GM12891 (cell line): ENCODE results near the gene SLC66A1. TPM values are rescaled to one million over a fixed set of nuclear protein-coding genes. Genes with fewer than 3 reads are reported as not detected.
"Not testable (repeated sequence)": the region's sequence is repeated elsewhere in the genome, so short reads cannot be mapped to it uniquely, and the experiment has no call there.

Experiments used
- DNase-seq: peaks from one replicate; pipeline ENCODE4 v3.0.0; 2011; ENCODE audit warnings: low spot score; ENCODE audit not compliant: insufficient read length
- FAIRE-seq: peaks from 2 replicates; lab custom pipeline; 2011; peaks lifted over from hg19 to GRCh38; lab: Jason Lieb, UNC
- PAX5 ChIP-seq: IDR thresholded peaks from 2 replicates; pipeline ENCODE4 v1.6.1; 2011; ENCODE audit warnings: low read length, moderate library complexity, mild to moderate bottlenecking; ENCODE audit not compliant: insufficient read depth, severe bottlenecking
- POLR2A ChIP-seq: IDR thresholded peaks from 2 replicates; pipeline ENCODE4 v1.6.1; 2011; ENCODE audit warnings: low read depth, low read length, control low read depth
- POLR2AphosphoS5 ChIP-seq: IDR thresholded peaks from 2 replicates; pipeline ENCODE4 v1.6.1; 2011; ENCODE audit warnings: low read depth, low read length, control low read depth
- POU2F2 ChIP-seq: IDR thresholded peaks from 2 replicates; pipeline ENCODE4 v1.6.1; 2011; ENCODE audit warnings: low read depth, mild to moderate bottlenecking, control low read depth, low read length, moderate library complexity
- SPI1 ChIP-seq: IDR thresholded peaks from 2 replicates; pipeline ENCODE4 v1.6.1; 2011; ENCODE audit warnings: low read depth, low read length, control low read depth
- TAF1 ChIP-seq: IDR thresholded peaks from 2 replicates; pipeline ENCODE4 v1.6.1; 2011; ENCODE audit warnings: low read depth, low read length, control low read depth
- polyA plus RNA-seq: library from polyadenylated mRNA; unstranded; fragments of >200 nt; gene quantifications from one replicate; pipeline ENCODE4 v1.2.1, GENCODE V29; 2012; ENCODE audit warnings: low read depth, missing spikeins, inconsistent platforms; ENCODE audit not compliant: missing spikeins

Gene SLC66A1, protein sequence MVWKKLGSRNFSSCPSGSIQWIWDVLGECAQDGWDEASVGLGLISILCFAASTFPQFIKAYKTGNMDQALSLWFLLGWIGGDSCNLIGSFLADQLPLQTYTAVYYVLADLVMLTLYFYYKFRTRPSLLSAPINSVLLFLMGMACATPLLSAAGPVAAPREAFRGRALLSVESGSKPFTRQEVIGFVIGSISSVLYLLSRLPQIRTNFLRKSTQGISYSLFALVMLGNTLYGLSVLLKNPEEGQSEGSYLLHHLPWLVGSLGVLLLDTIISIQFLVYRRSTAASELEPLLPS
- polyA plus RNA-seq, result 6.2 TPM

DNA sequence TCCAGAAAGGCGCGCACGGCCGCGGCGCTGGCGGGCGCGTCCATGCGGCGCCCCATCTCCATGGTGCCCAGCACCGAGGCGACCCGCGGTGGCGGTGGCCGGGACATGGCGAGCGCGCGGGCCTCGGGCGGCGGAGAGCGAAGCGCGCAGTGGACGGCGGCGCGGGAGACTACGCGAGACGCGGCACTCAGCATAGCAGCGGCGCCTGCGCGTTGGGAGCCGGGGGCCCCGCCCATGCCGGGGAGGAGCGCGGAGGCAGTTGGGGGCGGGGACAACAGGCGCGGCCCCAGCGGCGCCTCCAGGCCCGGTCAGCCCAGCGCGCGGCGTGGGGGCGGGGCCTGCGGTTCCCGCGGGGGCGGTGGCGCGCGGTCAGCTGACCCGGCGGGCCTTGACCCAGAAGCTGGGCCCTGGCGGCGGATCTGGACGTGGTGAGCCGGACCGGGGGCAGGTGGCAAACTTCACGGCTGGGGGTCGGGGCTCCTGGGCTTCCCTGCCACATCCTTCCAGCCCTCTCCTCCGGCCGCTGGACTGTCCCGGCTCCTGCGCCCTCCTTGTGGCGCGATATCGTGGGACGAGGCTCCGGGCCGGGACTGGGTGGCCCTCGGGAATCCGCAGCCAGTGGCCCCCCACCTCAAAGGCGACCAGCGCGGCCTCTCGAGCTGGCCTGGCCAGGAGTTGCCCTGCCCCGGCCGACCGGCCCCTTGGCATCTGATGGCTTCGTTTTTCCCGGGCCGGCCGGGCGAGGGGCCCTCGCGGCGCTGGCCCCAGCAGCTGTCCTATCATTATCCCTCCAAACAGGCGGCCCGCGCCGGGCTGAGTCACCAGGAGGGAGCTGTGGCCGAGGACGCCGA, at the start of gene SLC66A1, which contains the start of gene AKR7A2:
SLC66A1 (plus strand) TSS at position 396 of the 851 bp plus-strand sequence. CDS start 5,352 bp downstream, outside the sequence.
AKR7A2 (minus strand) TSS at position 214 of the 851 bp plus-strand sequence; CDS start at position 194, 20 bp downstream.
- DNase-seq (peak; percentile 98), FAIRE-seq (peak; percentile 99)
- TF ChIP-seq PAX5 (no peak), POLR2A (0 out of 2 replicates have a peak, but pooled peaks have one; percentile 49), POLR2AphosphoS5 (peak; percentile 60), POU2F2 (no peak), TAF1 (no peak), SPI1 (no peak)

DNA sequence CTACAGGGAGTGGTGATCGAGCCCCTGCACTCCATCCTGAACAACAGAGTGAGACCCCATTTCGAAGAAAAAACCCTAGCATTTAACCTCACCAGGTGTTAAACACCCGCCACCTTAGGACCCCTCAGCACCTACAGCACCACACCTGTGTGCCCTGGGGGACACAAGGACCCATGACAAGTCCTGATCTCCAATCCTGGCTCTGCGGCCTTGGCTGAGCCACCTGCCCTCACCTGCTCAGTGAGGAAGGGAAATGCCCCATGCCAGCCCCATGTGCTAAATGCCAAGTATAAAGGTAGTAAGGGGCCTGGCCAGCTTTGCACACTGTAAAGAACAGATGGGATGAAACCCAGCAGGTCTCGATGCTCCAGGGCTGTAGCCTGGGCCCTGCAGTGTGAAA, 49.4 kb upstream of the SLC66A1 start:
- FAIRE-seq, result no peak
- no peak for TF ChIP-seq POU2F2
- no peak for TF ChIP-seq POLR2AphosphoS5
- no peak for TF ChIP-seq SPI1
- TF ChIP-seq TAF1, result no peak
- no peak for TF ChIP-seq PAX5
- TF ChIP-seq POLR2A, result peak; percentile 19; the same call in 1 of the 2 replicates
- no peak for DNase-seq

DNA sequence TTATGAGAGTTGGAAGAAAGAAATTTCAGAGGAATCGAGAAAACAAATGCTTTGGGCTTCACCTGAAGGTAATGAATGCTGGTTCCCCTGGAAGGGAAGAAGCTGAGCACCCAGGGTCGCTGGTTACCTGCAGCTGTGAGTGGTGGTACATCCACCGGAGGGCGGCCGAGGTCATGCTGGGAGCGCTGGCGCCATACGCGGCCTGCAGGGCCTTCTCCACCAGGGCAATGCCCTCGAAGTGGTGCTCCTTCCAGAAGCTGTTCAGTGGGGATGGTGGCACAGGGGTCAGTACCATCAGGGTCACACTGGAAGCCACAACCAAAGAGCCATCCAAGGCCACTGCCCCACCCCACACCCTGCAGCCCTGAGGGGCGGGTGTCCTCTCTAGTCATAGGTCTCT, 43.7 kb upstream of the SLC66A1 start:
- TF ChIP-seq POU2F2 (no peak), PAX5 (no peak)
- no peak for DNase-seq
- no peak for FAIRE-seq

DNA sequence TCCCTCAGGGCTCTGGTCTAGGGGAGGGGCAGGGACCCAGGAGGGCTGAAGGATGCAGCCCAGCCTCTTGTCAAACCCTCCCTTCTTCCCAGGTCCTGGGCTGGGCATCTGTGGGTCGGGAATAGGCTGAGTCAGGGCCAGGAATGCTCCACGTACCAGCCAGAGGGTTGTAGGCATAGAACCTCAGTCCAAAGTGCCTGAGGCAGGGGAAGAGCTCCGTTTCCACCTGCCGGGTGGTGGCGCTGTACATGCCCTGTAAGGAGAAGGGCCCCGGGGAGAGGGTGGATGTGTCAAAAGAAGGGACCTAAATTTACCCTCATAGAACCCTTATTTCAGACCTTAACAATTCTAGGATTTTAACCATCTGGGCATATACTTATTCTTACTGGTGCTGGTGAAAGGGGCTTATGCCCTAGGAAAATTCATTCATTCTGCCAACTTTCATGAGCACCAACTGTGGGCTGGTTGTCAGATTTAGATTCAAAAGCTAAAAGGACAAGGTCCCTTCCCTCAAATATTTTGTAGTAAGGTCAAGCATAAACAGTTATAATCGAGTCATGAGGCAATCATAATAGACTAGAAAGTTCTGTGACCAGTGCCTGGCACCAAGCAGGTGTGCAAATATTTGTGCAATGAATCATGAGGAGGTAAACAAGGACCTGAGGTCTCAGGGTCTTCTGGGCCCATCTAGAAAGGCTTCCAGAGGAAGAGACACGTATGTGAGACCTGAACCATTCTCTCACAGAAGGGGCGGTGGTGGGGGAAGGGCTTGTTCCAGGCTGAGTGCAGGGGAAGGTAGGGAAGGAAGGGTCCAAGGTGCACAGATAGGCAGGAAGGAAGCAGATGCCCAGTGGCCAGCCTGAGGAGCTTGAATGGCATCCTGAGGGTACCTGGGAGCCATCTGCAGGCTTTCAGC, 42.4 kb upstream of the SLC66A1 start:
- not testable (repeated sequence) for DNase-seq, FAIRE-seq

DNA sequence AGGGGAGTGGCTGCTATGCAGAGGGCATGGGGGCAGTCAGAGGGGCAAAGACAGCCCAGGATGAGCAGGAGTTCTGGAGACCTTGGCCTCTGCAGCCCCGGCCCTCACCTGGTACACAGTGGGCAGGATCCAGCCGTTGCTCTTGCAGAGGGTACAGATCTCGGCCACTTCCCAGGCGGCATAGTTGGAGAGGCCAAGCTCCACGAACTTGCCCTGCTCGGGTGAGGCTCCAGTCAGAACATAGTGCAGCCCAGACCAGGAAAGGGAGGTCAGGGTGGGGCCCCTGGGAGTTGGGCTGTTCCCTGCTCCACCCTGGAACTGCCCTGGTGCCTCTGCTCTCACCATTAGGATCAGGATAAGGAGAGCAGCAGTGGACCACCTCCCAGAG, 41.8 kb upstream of the SLC66A1 start:
- not testable (repeated sequence) for DNase-seq, FAIRE-seq

DNA sequence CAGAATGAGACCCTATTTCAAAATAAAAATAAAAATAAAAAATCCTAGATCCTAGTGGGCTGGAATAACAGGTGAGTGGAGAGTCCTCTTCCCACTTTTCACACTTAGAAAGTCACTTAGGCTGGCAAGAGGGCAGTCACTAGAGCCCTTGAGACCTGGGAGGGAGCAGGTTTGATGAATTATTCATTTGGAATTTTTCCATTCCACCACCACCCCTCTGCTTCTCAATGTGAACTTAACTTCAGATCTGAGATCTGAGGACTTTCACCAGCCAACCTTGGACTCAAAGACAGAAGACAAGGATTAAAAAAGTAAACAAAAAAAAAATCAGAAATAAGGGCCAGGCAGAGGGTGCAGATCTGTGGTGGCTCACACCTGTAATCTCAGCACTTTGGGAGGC, 40.1 kb upstream of the SLC66A1 start:
- TF ChIP-seq PAX5 (no peak), TAF1 (no peak), POLR2A (no peak), POLR2AphosphoS5 (no peak), SPI1 (no peak), POU2F2 (no peak)
- FAIRE-seq, result no peak
- no peak for DNase-seq

DNA sequence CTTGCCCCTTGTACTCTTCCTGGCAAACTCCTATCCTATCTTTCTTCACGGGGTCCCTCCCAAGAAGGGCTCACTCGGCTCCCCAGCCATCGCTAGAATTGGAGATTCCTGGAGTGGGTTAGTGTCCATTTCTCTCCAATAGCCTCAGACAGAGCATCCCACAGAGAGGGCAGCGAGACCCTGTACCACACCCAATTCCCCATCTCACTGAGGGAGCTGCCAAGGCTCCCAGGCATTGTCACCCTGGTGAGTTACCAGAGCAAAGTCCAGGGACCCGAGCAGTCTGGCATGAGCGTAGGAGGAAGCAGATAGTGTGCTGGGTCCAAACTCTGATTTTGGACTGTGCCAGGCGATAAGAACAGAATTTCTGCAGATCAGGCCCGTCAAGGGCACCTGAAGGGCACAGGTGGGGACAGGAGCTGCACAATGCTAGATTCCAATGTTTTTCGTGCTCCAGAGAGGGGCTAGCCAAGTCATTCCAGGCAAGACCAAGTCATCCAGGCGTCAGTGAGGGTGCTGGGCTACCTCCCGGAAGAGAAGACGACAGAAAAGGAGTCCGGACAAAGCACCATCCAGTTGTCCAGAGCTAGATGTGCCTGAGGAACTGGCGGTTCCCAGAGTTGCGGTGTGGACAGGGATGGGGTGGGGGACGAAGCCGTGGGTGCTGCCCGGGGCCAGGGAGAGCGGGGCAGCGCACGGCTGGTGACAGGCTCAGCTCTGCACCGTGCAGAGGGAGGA, 38.9 kb upstream of the SLC66A1 start:
- FAIRE-seq, result no peak
- TF ChIP-seq SPI1 (no peak), POLR2A (no peak), PAX5 (no peak), TAF1 (no peak)
- DNase-seq, result no peak

DNA sequence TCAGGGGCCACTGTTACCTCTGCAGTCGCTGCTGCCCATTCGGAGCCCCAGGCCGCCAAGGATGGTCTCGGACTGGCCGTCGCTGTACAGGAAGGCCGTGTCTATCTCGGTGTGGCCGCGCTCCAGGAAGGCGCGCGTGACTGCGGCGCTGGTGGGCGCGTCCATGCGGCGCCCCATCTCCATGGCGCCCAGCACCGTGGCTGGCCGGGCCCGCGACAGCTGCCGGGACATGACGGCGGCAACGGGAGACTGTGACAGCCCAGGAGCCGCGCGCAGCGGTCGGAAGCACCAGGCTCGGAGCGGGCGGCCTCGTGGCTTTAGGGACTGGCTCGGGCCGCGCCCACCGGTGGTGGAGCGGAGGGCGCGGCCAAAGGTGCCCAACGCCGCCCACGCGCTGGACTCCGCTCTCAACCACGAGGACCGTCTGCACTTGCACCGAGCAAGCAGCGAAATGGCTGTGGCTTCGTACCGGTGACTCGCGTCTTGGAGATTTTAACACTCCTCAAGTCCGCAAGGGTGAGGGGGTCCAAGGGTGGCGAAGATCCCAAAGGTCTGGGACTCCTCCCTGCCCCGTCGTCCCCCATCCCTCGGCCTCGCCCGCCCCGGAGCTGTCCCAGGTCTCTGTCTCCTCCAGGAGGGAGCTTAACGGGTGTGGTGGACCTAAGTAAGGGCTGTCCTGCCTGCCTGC, 38.1 kb upstream of the SLC66A1 start:
- FAIRE-seq, result peak; percentile 20

DNA sequence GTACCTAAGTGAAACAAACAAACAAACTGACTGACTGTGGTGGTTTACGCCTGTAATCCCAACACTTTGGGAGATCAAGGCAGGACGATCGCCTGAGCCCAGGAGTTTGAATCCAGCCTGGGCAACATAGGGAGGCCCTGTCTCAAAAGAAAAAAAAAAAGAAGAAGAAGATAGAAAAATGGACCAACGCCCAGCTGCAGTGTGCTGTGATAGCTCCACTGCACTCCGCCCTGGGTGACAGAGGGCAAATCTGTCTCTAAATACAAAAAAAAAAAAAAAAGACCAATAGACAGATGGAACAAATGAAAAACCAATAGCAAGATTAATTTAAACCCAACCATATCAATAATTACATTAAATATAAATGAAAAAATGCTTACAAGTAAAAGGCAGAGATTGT, 37.5 kb upstream of the SLC66A1 start:
- DNase-seq, result no peak

More for the DNA sequence above, 38.1 kb upstream of the SLC66A1 start:
- not testable (repeated sequence) for DNase-seq

More for the DNA sequence above, 37.5 kb upstream of the SLC66A1 start:
- TF ChIP-seq POLR2AphosphoS5, result no peak
- TF ChIP-seq TAF1, result no peak
- no peak for TF ChIP-seq PAX5
- TF ChIP-seq POU2F2, result no peak
- no peak for TF ChIP-seq POLR2A
- no peak for TF ChIP-seq SPI1
- no peak for FAIRE-seq
